Sigmoid colon (tissue), 4 donors: ENCODE results near the gene SPRYD4.

Experiments used
- CTCF ChIP-seq, 4 experiments: fragments of 450-650 bp in 3 of 4; fragments of 200-600 bp in 1 of 4; IDR thresholded peaks; one replicate each; pipeline ENCODE4 v1.5.1; 2016 to 2019; ENCODE audit warnings: antibody characterized with exemption in 4 of 4, mild to moderate bottlenecking in 3 of 4, moderate library complexity in 2 of 4
- EP300 ChIP-seq, 4 donors: sonication (generic); formaldehyde crosslinking; IDR thresholded peaks; one replicate each; pipeline ENCODE4 v1.6.1; 2017; ENCODE audit warnings: antibody characterized with exemption in 4 of 4
- POLR2A ChIP-seq, 2 donors: fragments of 450-650 bp; IDR thresholded peaks; one replicate each; pipeline ENCODE4 v1.6.1; 2016; ENCODE audit warnings: antibody characterized with exemption in 2 of 2, mild to moderate bottlenecking in 2 of 2, moderate library complexity in 2 of 2

GRCh38 chr12:56520506-56520905, 52.1 kb downstream of the SPRYD4 start:
- no peak for TF ChIP-seq CTCF (IDR thresholded peaks at IDR 0.05)
- TF ChIP-seq POLR2A (IDR thresholded peaks at IDR 0.05) = no peak
- no peak for TF ChIP-seq EP300 (IDR thresholded peaks at IDR 0.05)
